ENCODE measurements around the gene RPUSD3.

GRCh38 chr3:9815986-9816385 lies 27.8 kb downstream of the RPUSD3 start:
- TF ChIP-seq CTCF (IDR thresholded peaks at IDR 0.05 in 8 of 11, conservative IDR thresholded peaks at IDR 0.05 in 3 of 11) (no peak), POLR2A (IDR thresholded peaks at IDR 0.05) (no peak), POLR2AphosphoS5 (IDR thresholded peaks at IDR 0.05) (no peak)

All from spleen (tissue), 7 donors.